ENCODE data around the gene UQCC5.

Gene UQCC5

GRCh38 chr3:52535411-52536111, 844 bp upstream of the UQCC5 start:
- no peak for DNase-seq

- DNase-seq: no peak
These were observed 365 bp upstream of the UQCC5 start for GRCh38 chr3:52536112-52536368.

- DNase-seq: no peak
These were observed 788 bp downstream of the UQCC5 start for GRCh38 chr3:52537165-52537620.

- DNase-seq: no peak
These were observed 1.5 kb downstream of the UQCC5 start for GRCh38 chr3:52537726-52538421.

- DNase-seq: no peak
These were observed 2.7 kb downstream of the UQCC5 start for GRCh38 chr3:52539010-52539653.

GRCh38 chr3:52541050-52541449, 4.6 kb downstream of the UQCC5 start:
- no peak for DNase-seq

GRCh38 chr3:52544937-52545336, 8.5 kb downstream of the UQCC5 start:
- no peak for DNase-seq

- no peak for DNase-seq
These were observed 9.9 kb downstream of the UQCC5 start for GRCh38 chr3:52546111-52546901.

GRCh38 chr3:52547143-52547542, 10.7 kb downstream of the UQCC5 start:
- no peak for DNase-seq

GRCh38 chr3:52551118-52551517, 14.7 kb downstream of the UQCC5 start:
- DNase-seq: no peak

GRCh38 chr3:52552089-52552488, 15.7 kb downstream of the UQCC5 start:
- DNase-seq: no peak

- DNase-seq: no peak
These were observed 17.8 kb downstream of the UQCC5 start for GRCh38 chr3:52554026-52554755.

- no peak for DNase-seq
These were observed 18.7 kb downstream of the UQCC5 start for GRCh38 chr3:52555056-52555455.

- DNase-seq: no peak
These were observed 20.9 kb downstream of the UQCC5 start for GRCh38 chr3:52557011-52557960.

- no peak for DNase-seq
These were observed 22.0 kb downstream of the UQCC5 start for GRCh38 chr3:52558436-52558835.

- no peak for DNase-seq
These were observed 24.8 kb downstream of the UQCC5 start for GRCh38 chr3:52561028-52561747.

- DNase-seq: no peak
These were observed 27.6 kb downstream of the UQCC5 start for GRCh38 chr3:52563984-52564383.

GRCh38 chr3:52568069-52568468, 31.7 kb downstream of the UQCC5 start:
- no peak for DNase-seq

GRCh38 chr3:52570076-52570475, 33.7 kb downstream of the UQCC5 start:
- no peak for DNase-seq

- no peak for DNase-seq
These were observed 35.8 kb downstream of the UQCC5 start for GRCh38 chr3:52572221-52572620.
